IMR-90 (cell line): ENCODE measurements around the gene EPB41L2. TPM values are rescaled to one million over a fixed set of nuclear protein-coding genes. Genes with fewer than 3 reads are reported as not detected.

ENCODE experiments used
- ATAC-seq: fragments of 200-7000 bp; cut with Tn5 transposase; 2 replicates; pipeline ENCODE4 v1.9.1; 2020; ENCODE audit warnings: low read depth, mild to moderate bottlenecking, moderate library complexity
- BruUV-seq: library from RNA; stranded (reverse); fragments of 400-500 nt; replicated peaks from 2 replicates; lab custom pipeline; 2021; lab: Mats Ljungman, UMichigan
- CTCF ChIA-PET: fragments of 300-600 bp; formaldehyde crosslinking; extraction: SDS; loops from one replicate; lab custom pipeline; 2021; ENCODE audit warnings: antibody characterized with exemption; lab: Yijun Ruan, JAX
- POLR2A ChIA-PET: fragments of 300-600 bp; sonication (Branson Sonifier 250); formaldehyde crosslinking; loops from one replicate; lab custom pipeline; 2022; ENCODE audit warnings: antibody characterized with exemption; ENCODE audit not compliant: unreplicated experiment; lab: Charles Lee
- DNase-seq: peaks from one replicate; pipeline ENCODE4 v3.0.0; 2013
- H2AFZ ChIP-seq: replicated peaks from 2 replicates; pipeline ENCODE3; 2013; ENCODE audit warnings: low read length, mild to moderate bottlenecking; ENCODE audit not compliant: poor library complexity
- H2AK5ac ChIP-seq: 2 replicates; pipeline ENCODE4 v1.6.1; 2013; ENCODE audit warnings: low read depth, low read length, inconsistent platforms
- H2AK9ac ChIP-seq: replicated peaks from 2 replicates; pipeline ENCODE3; 2013; ENCODE audit warnings: mild to moderate bottlenecking, low read depth, low read length, moderate library complexity; ENCODE audit not compliant: poor library complexity
- H2BK120ac ChIP-seq: 2 replicates; pipeline ENCODE4 v1.6.1; 2013; ENCODE audit warnings: low read depth, low read length, inconsistent platforms
- H2BK15ac ChIP-seq: 3 replicates; pipeline ENCODE4 v1.6.1; 2013; ENCODE audit warnings: low read depth, low read length, inconsistent platforms
- H2BK20ac ChIP-seq: 2 replicates; pipeline ENCODE4 v1.6.1; 2013; ENCODE audit warnings: low read depth, mild to moderate bottlenecking, inconsistent platforms, low read length, moderate library complexity
- H2BK5ac ChIP-seq: 2 replicates; pipeline ENCODE4 v1.6.1; 2013; ENCODE audit warnings: mild to moderate bottlenecking, low read depth, low read length, inconsistent platforms; ENCODE audit not compliant: poor library complexity, severe bottlenecking
- H3K14ac ChIP-seq: replicated peaks from 2 replicates; pipeline ENCODE4 v1.6.1; 2013; ENCODE audit warnings: low read depth, low read length, inconsistent platforms
- H3K18ac ChIP-seq: 2 replicates; pipeline ENCODE4 v1.6.1; 2013; ENCODE audit warnings: low read depth, low read length, control low read depth
- H3K23ac ChIP-seq: 2 replicates; pipeline ENCODE4 v1.6.1; 2013; ENCODE audit warnings: low read depth, low read length, inconsistent platforms
- H3K27ac ChIP-seq: 2 replicates; pipeline ENCODE4 v1.5.1; 2013; ENCODE audit warnings: mild to moderate bottlenecking, control low read depth, low read length; ENCODE audit not compliant: insufficient read depth
- H3K27me3 ChIP-seq: 2 replicates; pipeline ENCODE4 v1.6.1; 2013; ENCODE audit warnings: low read length; ENCODE audit not compliant: control insufficient read depth, insufficient read depth
- H3K36me3 ChIP-seq: 2 replicates; pipeline ENCODE4 v1.6.1; 2013; ENCODE audit warnings: low read length, mixed read lengths; ENCODE audit not compliant: control insufficient read depth, insufficient read depth
- H3K4ac ChIP-seq: 2 replicates; pipeline ENCODE4 v1.6.1; 2013; ENCODE audit warnings: low read depth, low read length, inconsistent platforms
- H3K4me1 ChIP-seq: 2 replicates; pipeline ENCODE4 v1.6.1; 2013; ENCODE audit warnings: low read length, mixed read lengths; ENCODE audit not compliant: control insufficient read depth, insufficient read depth
- H3K4me2 ChIP-seq: 2 replicates; pipeline ENCODE4 v1.6.1; 2013; ENCODE audit warnings: low read depth, mild to moderate bottlenecking, control low read depth, low read length, moderate library complexity
- H3K4me3 ChIP-seq: 2 replicates; pipeline ENCODE4 v1.5.1; 2013; ENCODE audit warnings: low read depth, mild to moderate bottlenecking, control low read depth, low read length, moderate library complexity; ENCODE audit not compliant: insufficient read depth
- H3K56ac ChIP-seq: 2 replicates; pipeline ENCODE4 v1.6.1; 2013; ENCODE audit warnings: low read length, inconsistent platforms; ENCODE audit not compliant: insufficient read depth; ENCODE audit errors: extremely low read depth
- H3K79me1 ChIP-seq, 2 experiments: 2 replicates each; pipeline ENCODE4 v1.6.1; 2013; ENCODE audit warnings: low read length in 2 of 2, inconsistent platforms in 1 of 2, low read depth in 1 of 2
- H3K9ac ChIP-seq: 2 replicates; pipeline ENCODE4 v1.6.1; 2013; ENCODE audit warnings: low read depth, low read length, control low read depth
- H3K9me1 ChIP-seq: 2 replicates; pipeline ENCODE4 v1.6.1; 2013; ENCODE audit warnings: low read length, inconsistent platforms; ENCODE audit not compliant: insufficient read depth
- H3K9me3 ChIP-seq: 2 replicates; pipeline ENCODE4 v1.6.1; 2013; ENCODE audit warnings: low read length; ENCODE audit not compliant: control insufficient read depth, insufficient read depth
- H4K20me1 ChIP-seq: 2 replicates; pipeline ENCODE4 v1.6.1; 2013; ENCODE audit warnings: low read length, inconsistent platforms; ENCODE audit not compliant: insufficient read depth
- H4K5ac ChIP-seq: 2 replicates; pipeline ENCODE4 v1.6.1; 2013; ENCODE audit warnings: mild to moderate bottlenecking, low read depth, low read length, control low read depth
- H4K8ac ChIP-seq, 2 experiments: 2 replicates each; pipeline ENCODE4 v1.6.1; 2013; ENCODE audit warnings: low read depth in 2 of 2, low read length in 2 of 2, control low read depth in 1 of 2, inconsistent platforms in 1 of 2
- H4K91ac ChIP-seq: 2 replicates; pipeline ENCODE4 v1.6.1; 2013; ENCODE audit warnings: low read depth, low read length, inconsistent platforms; ENCODE audit not compliant: insufficient read depth
- BHLHE40 ChIP-seq: fragments of 150-350 bp; IDR thresholded peaks from 2 replicates; pipeline ENCODE4 v1.6.1; 2016; ENCODE audit warnings: mild to moderate bottlenecking, low read depth, low read length
- CEBPB ChIP-seq: IDR thresholded peaks from 2 replicates; pipeline ENCODE4 v1.6.1; 2012; ENCODE audit warnings: low read depth, low read length, improper control_type of control experiment
- CHD1 ChIP-seq: IDR thresholded peaks from 2 replicates; pipeline ENCODE4 v1.6.1; 2012; ENCODE audit warnings: low read depth, low read length, improper control_type of control experiment
- FOS ChIP-seq: fragments of 150-350 bp; IDR thresholded peaks from 2 replicates; pipeline ENCODE4 v1.6.1; 2016; ENCODE audit warnings: low read depth, low read length
- MAFK ChIP-seq: IDR thresholded peaks from 2 replicates; pipeline ENCODE4 v1.6.1; 2012; ENCODE audit warnings: low read depth, low read length, improper control_type of control experiment
- MAZ ChIP-seq: IDR thresholded peaks from 2 replicates; pipeline ENCODE4 v1.6.1; 2012; ENCODE audit warnings: low read depth, mild to moderate bottlenecking, low read length, improper control_type of control experiment, moderate library complexity, borderline replicate concordance
- MXI1 ChIP-seq: IDR thresholded peaks from 2 replicates; pipeline ENCODE4 v1.6.1; 2012; ENCODE audit warnings: low read depth, mild to moderate bottlenecking, low read length, moderate library complexity, borderline replicate concordance
- NFE2L2 ChIP-seq: fragments of 150-350 bp; IDR thresholded peaks from 2 replicates; pipeline ENCODE4 v1.6.1; 2016; ENCODE audit warnings: low read depth, mild to moderate bottlenecking, low read length
- POLR2A ChIP-seq: IDR thresholded peaks from 2 replicates; pipeline ENCODE4 v1.6.1; 2012; ENCODE audit warnings: mild to moderate bottlenecking, low read depth, low read length
- RAD21 ChIP-seq: IDR thresholded peaks from 2 replicates; pipeline ENCODE4 v1.6.1; 2012; ENCODE audit warnings: low read length, improper control_type of control experiment
- RCOR1 ChIP-seq: IDR thresholded peaks from 2 replicates; pipeline ENCODE4 v1.6.1; 2012; ENCODE audit warnings: mild to moderate bottlenecking, low read length, improper control_type of control experiment; ENCODE audit not compliant: insufficient replicate concordance
- RFX5 ChIP-seq: IDR thresholded peaks from 2 replicates; pipeline ENCODE4 v1.8.0; 2012; ENCODE audit warnings: low read depth, mild to moderate bottlenecking, low read length, moderate library complexity
- SMC3 ChIP-seq: fragments of 150-350 bp; IDR thresholded peaks from 2 replicates; pipeline ENCODE4 v1.6.1; 2016; ENCODE audit warnings: low read depth, mild to moderate bottlenecking, antibody characterized with exemption, low read length, moderate library complexity
- whole genome bisulfite sequencing, 2 experiments: methylation state at CpG; one replicate each; pipeline versions ENCODE4 v1.1.5 to v1.1.7; 2013; ENCODE audit warnings: missing lambda C conversion rate in 2 of 2; ENCODE audit not compliant: insufficient read length in 1 of 2; ENCODE audit errors: extremely low coverage in 2 of 2; 5-methylcytosine and 5-hydroxymethylcytosine counted together
- dilution Hi-C: fragments of 300-500 bp; cut with HindIII; formaldehyde crosslinking; loops from one replicate; pipeline ENCODE4 v1.14.3; 2018; ENCODE audit warnings: low sequenced_read_pairs; ENCODE audit not compliant: unreplicated experiment
- in situ Hi-C: fragments of 300-500 bp; cut with MboI; formaldehyde crosslinking; loops from 3 replicates; pipeline ENCODE4 v1.14.3; 2019; ENCODE audit warnings: low sequenced_read_pairs, inconsistent platforms, mixed read lengths
- intact Hi-C: fragments of 100-400 bp; cut with micrococcal nuclease; formaldehyde crosslinking; loops from 2 replicates; pipeline ENCODE4 v1.10.0; 2022
- polyA plus RNA-seq, 3 experiments: library from polyadenylated mRNA; depleted of rRNA; stranded (reverse); fragments of >200 nt; gene quantifications; 2 replicates each; pipeline ENCODE4 v1.2.3, GENCODE V29; 2012; ENCODE audit warnings: low replicate concordance in 1 of 3
- total RNA-seq: library from RNA; depleted of rRNA; stranded (reverse); fragments of >200 nt; gene quantifications from 2 replicates; pipeline ENCODE4 v1.2.3, GENCODE V29; 2012
- TF ChIP-seq, protein P1 (sequence below): conservative IDR thresholded peaks from 2 replicates; pipeline ENCODE4 v1.5.1; 2012; ENCODE audit warnings: mild to moderate bottlenecking, low read depth, low read length, improper control_type of control experiment
- TF ChIP-seq, protein P2 (sequence below): fragments of 150-350 bp; IDR thresholded peaks from 2 replicates; pipeline ENCODE4 v1.6.1; 2016; ENCODE audit warnings: low read depth, mild to moderate bottlenecking, low read length, moderate library complexity, borderline replicate concordance
- TF ChIP-seq, protein P3 (sequence below): fragments of 150-350 bp; IDR thresholded peaks from 2 replicates; pipeline ENCODE4 v1.6.1; 2017; ENCODE audit warnings: mild to moderate bottlenecking, antibody characterized with exemption, low read length, low read depth

The EPB41L2 gene
- total and polyA plus RNA-seq, 2 of the 4 experiments (the other 2 are of a cell fraction) = 85.7 to 99.8 TPM

DNA sequence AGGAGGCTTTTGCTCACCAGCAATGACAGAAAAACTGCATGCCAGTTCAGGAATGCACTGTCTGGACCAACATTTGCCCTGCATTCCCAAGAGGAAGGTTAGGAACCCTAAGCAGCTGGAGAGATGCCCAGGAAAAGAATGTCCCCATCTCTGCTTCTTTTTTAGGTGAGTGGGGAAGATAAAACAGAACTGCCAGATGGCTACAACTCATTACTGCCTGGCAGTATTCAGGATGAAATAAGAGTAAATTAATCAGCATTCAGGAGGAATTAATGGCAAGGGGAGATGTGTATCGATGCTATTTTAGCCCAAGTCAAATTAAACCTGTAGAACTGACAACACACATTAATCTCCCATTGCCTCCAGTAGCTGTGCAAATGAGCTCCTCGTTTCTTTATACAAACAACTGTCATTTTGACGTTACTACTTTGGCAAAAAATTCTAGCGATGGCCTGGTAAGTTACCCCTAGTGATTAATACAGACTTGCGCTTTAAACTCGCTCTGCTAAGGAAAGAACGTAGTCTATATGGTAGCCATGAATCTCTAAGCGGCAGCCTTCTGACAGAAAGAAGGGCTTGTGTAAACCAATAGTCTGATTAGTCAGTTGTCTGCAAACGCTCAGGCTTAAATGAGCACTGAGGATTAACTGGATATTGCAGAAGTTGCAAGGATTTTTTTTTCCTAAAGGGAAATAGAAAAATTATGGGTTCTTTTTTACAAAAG lies 252.6 kb downstream of the EPB41L2 start:
- no peaks in the 10 kb centered on the region for H3K9me1 ChIP-seq
- H3K9ac ChIP-seq = no peak overlapping the region
- peak; percentile 73 for ATAC-seq
- no peak overlapping the region for H3K27ac ChIP-seq
- peak overlapping the region; percentile 20; the same call in 1 of the 2 replicates for H3K4me2 ChIP-seq
- H2AK5ac ChIP-seq = no peak overlapping the region
- no peak overlapping the region for H3K4ac ChIP-seq
- H3K18ac ChIP-seq = no peak overlapping the region
- ChIA-PET CTCF (no interaction called here), POLR2A (no interaction called here)
- no peaks in the 10 kb centered on the region for H3K4me1 ChIP-seq
- BruUV-seq = no TSS peak
- no peaks in the 10 kb centered on the region for H3K27me3 ChIP-seq
- H2BK120ac ChIP-seq = no peak overlapping the region
- dilution Hi-C loops = no loop called here
- no peaks in the 10 kb centered on the region for H3K79me1 ChIP-seq
- no peak overlapping the region for H3K23ac ChIP-seq
- no peak overlapping the region for H2BK15ac ChIP-seq
- H4K20me1 ChIP-seq = no peaks in the 10 kb centered on the region
- 0% methylated on average over 2 of the region's 9 CpGs; no CpG with 5 or more reads in 1 of the 2 experiments for WGBS, 2 experiments
- no peak overlapping the region for H2BK20ac ChIP-seq
- no peak overlapping the region for H3K56ac ChIP-seq
- in situ Hi-C loops = no loop called here
- H2BK5ac ChIP-seq = no peak overlapping the region
- no peaks in the 10 kb centered on the region for H3K9me3 ChIP-seq
- no peaks in the 10 kb centered on the region for H3K36me3 ChIP-seq
- no peak overlapping the region for H4K91ac ChIP-seq
- H4K8ac ChIP-seq = no peak overlapping the region
- TF ChIP-seq RFX5 (no peak), CEBPB (no peak), SMC3 (no peak), MAZ (no peak), FOS (no peak), RCOR1 (no peak), BHLHE40 (no peak), RAD21 (no peak), MAFK (no peak), CHD1 (no peak), POLR2A (no peak), MXI1 (no peak), NFE2L2 (no peak)
- TF ChIP-seq, protein P1, sequence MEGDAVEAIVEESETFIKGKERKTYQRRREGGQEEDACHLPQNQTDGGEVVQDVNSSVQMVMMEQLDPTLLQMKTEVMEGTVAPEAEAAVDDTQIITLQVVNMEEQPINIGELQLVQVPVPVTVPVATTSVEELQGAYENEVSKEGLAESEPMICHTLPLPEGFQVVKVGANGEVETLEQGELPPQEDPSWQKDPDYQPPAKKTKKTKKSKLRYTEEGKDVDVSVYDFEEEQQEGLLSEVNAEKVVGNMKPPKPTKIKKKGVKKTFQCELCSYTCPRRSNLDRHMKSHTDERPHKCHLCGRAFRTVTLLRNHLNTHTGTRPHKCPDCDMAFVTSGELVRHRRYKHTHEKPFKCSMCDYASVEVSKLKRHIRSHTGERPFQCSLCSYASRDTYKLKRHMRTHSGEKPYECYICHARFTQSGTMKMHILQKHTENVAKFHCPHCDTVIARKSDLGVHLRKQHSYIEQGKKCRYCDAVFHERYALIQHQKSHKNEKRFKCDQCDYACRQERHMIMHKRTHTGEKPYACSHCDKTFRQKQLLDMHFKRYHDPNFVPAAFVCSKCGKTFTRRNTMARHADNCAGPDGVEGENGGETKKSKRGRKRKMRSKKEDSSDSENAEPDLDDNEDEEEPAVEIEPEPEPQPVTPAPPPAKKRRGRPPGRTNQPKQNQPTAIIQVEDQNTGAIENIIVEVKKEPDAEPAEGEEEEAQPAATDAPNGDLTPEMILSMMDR = no peak
- TF ChIP-seq, protein P2, sequence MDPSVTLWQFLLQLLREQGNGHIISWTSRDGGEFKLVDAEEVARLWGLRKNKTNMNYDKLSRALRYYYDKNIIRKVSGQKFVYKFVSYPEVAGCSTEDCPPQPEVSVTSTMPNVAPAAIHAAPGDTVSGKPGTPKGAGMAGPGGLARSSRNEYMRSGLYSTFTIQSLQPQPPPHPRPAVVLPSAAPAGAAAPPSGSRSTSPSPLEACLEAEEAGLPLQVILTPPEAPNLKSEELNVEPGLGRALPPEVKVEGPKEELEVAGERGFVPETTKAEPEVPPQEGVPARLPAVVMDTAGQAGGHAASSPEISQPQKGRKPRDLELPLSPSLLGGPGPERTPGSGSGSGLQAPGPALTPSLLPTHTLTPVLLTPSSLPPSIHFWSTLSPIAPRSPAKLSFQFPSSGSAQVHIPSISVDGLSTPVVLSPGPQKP = no peak
- TF ChIP-seq, protein P3, sequence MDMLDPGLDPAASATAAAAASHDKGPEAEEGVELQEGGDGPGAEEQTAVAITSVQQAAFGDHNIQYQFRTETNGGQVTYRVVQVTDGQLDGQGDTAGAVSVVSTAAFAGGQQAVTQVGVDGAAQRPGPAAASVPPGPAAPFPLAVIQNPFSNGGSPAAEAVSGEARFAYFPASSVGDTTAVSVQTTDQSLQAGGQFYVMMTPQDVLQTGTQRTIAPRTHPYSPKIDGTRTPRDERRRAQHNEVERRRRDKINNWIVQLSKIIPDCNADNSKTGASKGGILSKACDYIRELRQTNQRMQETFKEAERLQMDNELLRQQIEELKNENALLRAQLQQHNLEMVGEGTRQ = no peak
- no peak overlapping the region for H2AFZ ChIP-seq
- no peak overlapping the region for H2AK9ac ChIP-seq
- intact Hi-C loops = no loop called here
- H3K14ac ChIP-seq = no peak overlapping the region
- H4K5ac ChIP-seq = no peak overlapping the region
- DNase-seq = peak; percentile 50
- no peak overlapping the region for H3K4me3 ChIP-seq
